Spleen (tissue), 11 donors: Measurements from ENCODE around the gene STAG1. TPM values are rescaled to one million over a fixed set of nuclear protein-coding genes. Genes with fewer than 3 reads are reported as not detected.

Experiments used
- DNase-seq: peaks from one replicate; pipeline ENCODE4 v3.0.0-alpha.2; 2020
- H3K27ac ChIP-seq, 8 donors: fragments of 200-600 bp; sonication (generic) in 7 of 8; 1 replicate in 4 of 8; 2 replicates in 4 of 8; pipeline versions ENCODE4 v1.5.0 to v1.8.0; 2016 to 2021; ENCODE audit warnings: inconsistent platforms in 4 of 8, mild to moderate bottlenecking in 4 of 8, moderate library complexity in 1 of 8
- H3K27me3 ChIP-seq, 7 donors: fragments of 200-600 bp; sonication (generic) in 6 of 7; replicated peaks in 1 of 7; 1 replicate in 4 of 7; 2 replicates in 3 of 7; pipeline versions ENCODE4 v1.5.0 to v1.8.0; 2016 to 2021; ENCODE audit warnings: inconsistent platforms in 3 of 7, mild to moderate bottlenecking in 1 of 7
- H3K36me3 ChIP-seq, 6 donors: fragments of 200-600 bp; sonication (generic) in 5 of 6; 1 replicate in 4 of 6; 2 replicates in 2 of 6; pipeline versions ENCODE4 v1.5.0 to v1.8.0; 2016 to 2021; ENCODE audit warnings: inconsistent platforms in 2 of 6
- H3K4me1 ChIP-seq, 6 donors: fragments of 200-600 bp; sonication (generic) in 5 of 6; 1 replicate in 3 of 6; 2 replicates in 3 of 6; pipeline versions ENCODE4 v1.5.0 to v1.8.0; 2016 to 2021; ENCODE audit warnings: inconsistent platforms in 3 of 6
- H3K4me3 ChIP-seq, 8 donors: fragments of 200-600 bp; sonication (generic) in 7 of 8; 1 replicate in 4 of 8; 2 replicates in 4 of 8; pipeline versions ENCODE4 v1.5.0 to v1.8.0; 2016 to 2021; ENCODE audit warnings: inconsistent platforms in 4 of 8, mild to moderate bottlenecking in 4 of 8, moderate library complexity in 2 of 8
- H3K9me3 ChIP-seq, 8 donors: fragments of 200-600 bp; sonication (generic) in 7 of 8; 1 replicate in 4 of 8; 2 replicates in 4 of 8; pipeline versions ENCODE4 v1.5.0 to v1.8.0; 2016 to 2021; ENCODE audit warnings: inconsistent platforms in 4 of 8
- POLR2A ChIP-seq, 3 donors: fragments of 450-650 bp; IDR thresholded peaks; one replicate each; pipeline ENCODE4 v1.5.1; 2017; ENCODE audit warnings: antibody characterized with exemption in 3 of 3, mild to moderate bottlenecking in 1 of 3
- POLR2AphosphoS5 ChIP-seq, 3 donors: sonication (generic); formaldehyde crosslinking; IDR thresholded peaks; one replicate each; pipeline ENCODE4 v1.5.1; 2017; ENCODE audit warnings: antibody characterized with exemption in 3 of 3
- WGBS, 5 donors: extraction: QIAGEN DNeasy Blood & Tissue Kit in 3 of 5; methylation state at CpG; one replicate each; pipeline versions ENCODE4 v1.1.5 to v1.1.7; 2013 to 2018; 5-methylcytosine and 5-hydroxymethylcytosine counted together
- intact Hi-C: fragments of 100-400 bp; cut with DNase I; formaldehyde crosslinking; loops from one replicate; pipeline ENCODE4 v1.15.0; 2023; ENCODE audit warnings: low total_unique reads
- polyA plus RNA-seq, 3 donors: library from polyadenylated mRNA; stranded (reverse); fragments of 200-250 nt; gene quantifications; one replicate each; pipeline ENCODE4 v1.2.1, GENCODE V29; 2013
- total RNA-seq, 7 donors: library from RNA; depleted of rRNA in 3 of 7; stranded (reverse); fragments of >200 nt in 3 of 7; fragmentation: NEBNext Ultra II Directional in 4 of 7; extraction: Animal tissue kit (Norgen Biotek cat#: 25700) in 4 of 7; gene quantifications; one replicate each; pipeline versions ENCODE4 v1.1.0 to v1.2.1, GENCODE V29; 2016 to 2021
- TF ChIP-seq, protein P1 (sequence below), 11 experiments: fragments of 200-600 bp in 7 of 11; fragments of 450-650 bp in 4 of 11; sonication (generic) in 4 of 11; IDR thresholded peaks in 8 of 11; conservative IDR thresholded peaks in 3 of 11; 1 replicate in 7 of 11; 2 replicates in 4 of 11; pipeline versions ENCODE4 v1.4.0 to v1.8.0; 2016 to 2021; ENCODE audit warnings: antibody characterized with exemption in 11 of 11, inconsistent platforms in 4 of 11, mild to moderate bottlenecking in 1 of 11
- donor health status: healthy with polysubstance abuse.
- donor health status: DM: no; HTN: no; CAD: no; lungs with moderate emphysema.
- donor health status: DM: no; HTN: no; CAD: no.
- donor health status: Bipolar disorder and iron deficiency.
- donor health status: healthy.
- donor health status: DM: no; HTN: no; CAD: no.
- donor health status: DM: yes; HTN: yes; CAD: no.

STAG1 gene
- total and polyA plus RNA-seq, 10 donors, result 7.2 to 61.6 (median 47.3) TPM

DNA sequence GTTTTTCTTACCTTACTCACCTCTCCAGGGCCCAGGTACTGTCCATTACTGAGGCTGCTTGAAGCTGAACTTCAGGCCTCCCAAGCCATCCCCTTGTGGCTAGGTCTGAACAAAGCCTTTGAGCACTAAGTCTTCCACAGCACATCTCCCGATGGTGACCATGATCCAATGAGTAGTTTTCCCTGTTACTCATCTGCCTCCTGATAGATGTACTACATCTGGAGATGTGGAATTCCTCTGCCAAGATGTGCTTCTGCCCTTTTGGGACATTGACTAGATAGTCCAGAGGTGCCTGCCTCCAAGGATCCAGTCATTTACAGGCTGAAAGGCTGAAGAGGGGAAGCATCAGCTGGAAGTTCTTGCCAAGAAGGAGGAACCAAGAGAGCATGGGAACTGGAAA is 37.8 kb upstream of the STAG1 start:
- H3K27ac ChIP-seq, result no peak overlapping the region
- H3K4me3 ChIP-seq, result no peak overlapping the region
- no peaks in the 10 kb centered on the region for H3K36me3 ChIP-seq
- DNase-seq, result no peak
- H3K4me1 ChIP-seq, result peaks cover 0 to 17% (median 7%) of the 10 kb centered on the region in 6 donors
- TF ChIP-seq, protein P1, sequence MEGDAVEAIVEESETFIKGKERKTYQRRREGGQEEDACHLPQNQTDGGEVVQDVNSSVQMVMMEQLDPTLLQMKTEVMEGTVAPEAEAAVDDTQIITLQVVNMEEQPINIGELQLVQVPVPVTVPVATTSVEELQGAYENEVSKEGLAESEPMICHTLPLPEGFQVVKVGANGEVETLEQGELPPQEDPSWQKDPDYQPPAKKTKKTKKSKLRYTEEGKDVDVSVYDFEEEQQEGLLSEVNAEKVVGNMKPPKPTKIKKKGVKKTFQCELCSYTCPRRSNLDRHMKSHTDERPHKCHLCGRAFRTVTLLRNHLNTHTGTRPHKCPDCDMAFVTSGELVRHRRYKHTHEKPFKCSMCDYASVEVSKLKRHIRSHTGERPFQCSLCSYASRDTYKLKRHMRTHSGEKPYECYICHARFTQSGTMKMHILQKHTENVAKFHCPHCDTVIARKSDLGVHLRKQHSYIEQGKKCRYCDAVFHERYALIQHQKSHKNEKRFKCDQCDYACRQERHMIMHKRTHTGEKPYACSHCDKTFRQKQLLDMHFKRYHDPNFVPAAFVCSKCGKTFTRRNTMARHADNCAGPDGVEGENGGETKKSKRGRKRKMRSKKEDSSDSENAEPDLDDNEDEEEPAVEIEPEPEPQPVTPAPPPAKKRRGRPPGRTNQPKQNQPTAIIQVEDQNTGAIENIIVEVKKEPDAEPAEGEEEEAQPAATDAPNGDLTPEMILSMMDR (IDR thresholded peaks at IDR 0.05 in 8 of 11, conservative IDR thresholded peaks at IDR 0.05 in 3 of 11), result no peak
- TF ChIP-seq POLR2A (IDR thresholded peaks at IDR 0.05), result no peak
- TF ChIP-seq POLR2AphosphoS5 (IDR thresholded peaks at IDR 0.05), result no peak
- no peaks in the 10 kb centered on the region for H3K27me3 ChIP-seq
- H3K9me3 ChIP-seq, result no peaks in the 10 kb centered on the region
- intact Hi-C loops, result no loop called here
- WGBS, 5 donors, result 88 to 100% (median 97%) methylated on average over 1 of the region's 1 CpG

DNA sequence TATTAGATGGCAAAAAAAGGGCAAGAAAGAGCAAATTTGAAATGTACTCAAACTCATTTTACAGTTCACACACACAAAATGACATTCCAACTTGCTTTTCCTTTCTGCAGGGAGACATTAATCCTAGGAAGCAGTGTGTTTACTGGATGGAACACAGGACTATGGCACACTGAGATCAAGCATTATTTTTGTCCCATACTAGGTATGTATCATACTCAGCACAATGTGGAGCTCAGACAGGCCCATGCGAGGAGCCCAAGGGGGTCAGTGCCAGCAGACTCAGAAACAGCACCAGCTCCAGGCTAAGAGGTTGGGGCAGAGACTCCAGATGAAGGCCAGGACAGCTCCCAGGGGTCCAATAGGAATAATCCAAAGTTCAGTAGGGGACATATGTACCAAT is 36.0 kb upstream of the STAG1 start:
- WGBS, 5 donors, result 95 to 100% (median 100%) methylated on average over 1 of the region's 1 CpG
- no peak overlapping the region for H3K4me3 ChIP-seq
- DNase-seq, result no peak
- H3K27me3 ChIP-seq, result no peaks in the 10 kb centered on the region
- H3K36me3 ChIP-seq, result no peaks in the 10 kb centered on the region
- intact Hi-C loops, result no loop called here
- H3K9me3 ChIP-seq, result no peaks in the 10 kb centered on the region
- H3K27ac ChIP-seq, result peak overlapping the region in 2 of 8 donors; percentile 61 to 84
- peaks cover 0 to 17% (median 7%) of the 10 kb centered on the region in 6 donors for H3K4me1 ChIP-seq
- TF ChIP-seq, protein P1 (IDR thresholded peaks at IDR 0.05 in 8 of 11, conservative IDR thresholded peaks at IDR 0.05 in 3 of 11), result no peak
- no peak for TF ChIP-seq POLR2AphosphoS5 (IDR thresholded peaks at IDR 0.05)
- no peak for TF ChIP-seq POLR2A (IDR thresholded peaks at IDR 0.05)

DNA sequence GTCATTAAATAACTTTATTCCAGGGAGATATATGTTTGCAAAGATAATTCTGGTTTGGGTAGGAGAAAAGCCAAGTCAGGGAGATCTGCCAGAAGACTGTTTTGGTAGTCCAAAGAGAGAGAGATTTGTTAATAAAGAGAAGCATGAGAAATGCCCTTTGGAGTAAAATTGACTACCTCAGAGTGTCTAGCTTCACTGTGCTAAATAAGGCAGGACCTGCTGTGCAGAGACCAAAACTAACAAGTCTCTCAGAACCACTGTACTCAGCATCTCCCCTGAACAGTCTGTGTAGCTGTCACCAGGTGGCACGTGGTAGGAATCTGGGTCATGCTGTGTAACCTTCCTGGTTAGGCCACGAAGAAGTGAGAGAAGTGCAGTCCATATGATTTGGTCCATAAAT is 35.2 kb upstream of the STAG1 start:
- DNase-seq, result no peak
- H3K4me1 ChIP-seq, result peaks cover 0 to 17% (median 7%) of the 10 kb centered on the region in 6 donors
- peak overlapping the region in 7 of 8 donors; percentile 41 to 84 (median 64) for H3K27ac ChIP-seq
- H3K27me3 ChIP-seq, result no peaks in the 10 kb centered on the region
- H3K36me3 ChIP-seq, result no peaks in the 10 kb centered on the region
- H3K9me3 ChIP-seq, result no peaks in the 10 kb centered on the region
- no peak overlapping the region for H3K4me3 ChIP-seq
- 9 to 29% (median 27%) methylated on average over 2 of the region's 2 CpGs for WGBS, 5 donors
- intact Hi-C loops, result no loop called here
- no peak for TF ChIP-seq POLR2A (IDR thresholded peaks at IDR 0.05)
- TF ChIP-seq, protein P1 (IDR thresholded peaks at IDR 0.05 in 8 of 11, conservative IDR thresholded peaks at IDR 0.05 in 3 of 11), result no peak
- no peak for TF ChIP-seq POLR2AphosphoS5 (IDR thresholded peaks at IDR 0.05)

DNA sequence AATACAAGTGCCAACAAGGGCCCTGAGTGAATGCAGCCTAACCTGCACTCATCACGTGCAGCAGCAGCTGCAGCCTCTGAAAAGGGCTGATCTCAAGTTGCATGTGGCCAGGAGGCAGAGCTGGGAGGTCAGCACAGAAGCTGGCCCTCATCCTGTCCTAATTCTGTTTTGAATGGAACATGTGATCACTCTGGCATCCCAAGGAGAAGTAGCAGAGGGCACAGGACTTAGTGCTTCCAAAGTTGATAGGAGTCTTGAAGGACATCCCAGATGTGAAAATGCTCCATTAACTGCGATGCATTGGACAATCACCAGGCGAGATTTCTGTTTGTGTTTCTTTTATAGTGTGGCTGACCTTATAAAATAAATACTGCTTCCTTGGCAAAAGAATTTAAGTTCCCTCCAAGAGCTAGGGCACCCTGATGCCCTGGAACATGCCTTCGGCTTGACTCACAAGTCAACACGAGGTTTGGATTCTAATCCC is 31.6 kb upstream of the STAG1 start:
- no peak overlapping the region for H3K4me3 ChIP-seq
- H3K4me1 ChIP-seq, result peaks cover 0 to 17% (median 7%) of the 10 kb centered on the region in 6 donors
- H3K27me3 ChIP-seq, result no peaks in the 10 kb centered on the region
- WGBS, 5 donors, result 81 to 93% (median 90%) methylated on average over 5 of the region's 5 CpGs
- H3K36me3 ChIP-seq, result no peaks in the 10 kb centered on the region
- no peak for TF ChIP-seq POLR2A (IDR thresholded peaks at IDR 0.05)
- TF ChIP-seq, protein P1 (IDR thresholded peaks at IDR 0.05 in 8 of 11, conservative IDR thresholded peaks at IDR 0.05 in 3 of 11), result no peak
- no peak for TF ChIP-seq POLR2AphosphoS5 (IDR thresholded peaks at IDR 0.05)
- intact Hi-C loops, result no loop called here
- H3K9me3 ChIP-seq, result no peaks in the 10 kb centered on the region
- no peak overlapping the region for H3K27ac ChIP-seq
- no peak for DNase-seq
